SJCRH30 (cell line): Measurements from ENCODE around the gene GLIS1. TPM values are rescaled to one million over a fixed set of nuclear protein-coding genes. Genes with fewer than 3 reads are reported as not detected.

Source experiments
- DNase-seq, 2 experiments: peaks; one replicate each; pipeline ENCODE4 v3.0.0-alpha.2; 2015 to 2020
- H3K27ac ChIP-seq: fragments of 250-450 bp; sonication (Bioruptor Pico); 2 replicates; pipeline ENCODE4 v1.5.1; 2020; ENCODE audit warnings: mild to moderate bottlenecking, moderate library complexity
- H3K27me3 ChIP-seq: fragments of 250-450 bp; sonication (Bioruptor Pico); 2 replicates; pipeline ENCODE4 v1.5.1; 2020; ENCODE audit warnings: mild to moderate bottlenecking, moderate library complexity
- H3K36me3 ChIP-seq: fragments of 250-450 bp; sonication (Bioruptor Pico); 2 replicates; pipeline ENCODE4 v1.5.1; 2020; ENCODE audit warnings: mild to moderate bottlenecking, moderate library complexity
- H3K4me1 ChIP-seq: fragments of 250-450 bp; sonication (Bioruptor Pico); 2 replicates; pipeline ENCODE4 v1.5.1; 2020; ENCODE audit warnings: mild to moderate bottlenecking, moderate library complexity
- H3K4me3 ChIP-seq: fragments of 250-450 bp; sonication (Bioruptor Pico); 2 replicates; pipeline ENCODE4 v1.5.1; 2020; ENCODE audit warnings: mild to moderate bottlenecking, moderate library complexity
- H3K9me3 ChIP-seq: fragments of 250-450 bp; sonication (Bioruptor Pico); replicated peaks from 2 replicates; pipeline ENCODE4 v1.5.1; 2020; ENCODE audit warnings: mild to moderate bottlenecking, moderate library complexity
- total RNA-seq: library from RNA; depleted of rRNA; stranded (reverse); fragments of >200 nt; shearing (Covaris generic); gene quantifications from 2 replicates; pipeline ENCODE4 v1.2.3, GENCODE V29; 2014

GLIS1 gene
- total RNA-seq, 1 experiment from 2014 or later, result not detected

- no peak for DNase-seq
- Histone ChIP-seq H3K4me1 (no peaks in the 10 kb centered on the region), H3K36me3 (no peaks in the 10 kb centered on the region), H3K4me3 (no peak overlapping the region), H3K9me3 (no peaks in the 10 kb centered on the region), H3K27ac (no peak overlapping the region), H3K27me3 (no peaks in the 10 kb centered on the region; the same call in 1 of the 2 replicates)
Measured at GRCh38 chr1:53601031-53601745, 137.8 kb downstream of the GLIS1 start.

- H3K4me3 ChIP-seq, result no peak overlapping the region
- H3K36me3 ChIP-seq, result no peaks in the 10 kb centered on the region
- no peaks in the 10 kb centered on the region for H3K4me1 ChIP-seq
- no peaks in the 10 kb centered on the region for H3K9me3 ChIP-seq
- DNase-seq, result no peak
- no peak overlapping the region for H3K27ac ChIP-seq
- no peaks in the 10 kb centered on the region; the same call in 1 of the 2 replicates for H3K27me3 ChIP-seq
Measured at GRCh38 chr1:53600561-53600960, 138.4 kb downstream of the GLIS1 start.

- H3K27me3 ChIP-seq, result no peaks in the 10 kb centered on the region; the same call in 1 of the 2 replicates
- H3K4me3 ChIP-seq, result no peak overlapping the region
- no peak overlapping the region for H3K27ac ChIP-seq
- H3K4me1 ChIP-seq, result no peaks in the 10 kb centered on the region
- DNase-seq, result no peak
- no peaks in the 10 kb centered on the region for H3K36me3 ChIP-seq
- no peaks in the 10 kb centered on the region for H3K9me3 ChIP-seq
Measured at GRCh38 chr1:53600001-53600400, 139.0 kb downstream of the GLIS1 start.

- no peak for DNase-seq
- Histone ChIP-seq H3K27me3 (no peaks in the 10 kb centered on the region; the same call in 1 of the 2 replicates), H3K27ac (no peak overlapping the region), H3K4me1 (no peaks in the 10 kb centered on the region), H3K36me3 (no peaks in the 10 kb centered on the region), H3K4me3 (no peak overlapping the region), H3K9me3 (no peaks in the 10 kb centered on the region)
Measured at GRCh38 chr1:53599481-53599880, 139.5 kb downstream of the GLIS1 start.

- no peak overlapping the region for H3K4me3 ChIP-seq
Measured at GRCh38 chr1:53598966-53599365, 140.0 kb downstream of the GLIS1 start.

GRCh38 chr1:53595906-53596305 is 143.1 kb downstream of the GLIS1 start:
- Histone ChIP-seq H3K27me3 (no peaks in the 10 kb centered on the region; the same call in none of the 2 replicates), H3K4me3 (no peak overlapping the region), H3K27ac (no peak overlapping the region), H3K36me3 (no peaks in the 10 kb centered on the region), H3K4me1 (no peaks in the 10 kb centered on the region), H3K9me3 (no peaks in the 10 kb centered on the region)
- no peak for DNase-seq

More at GRCh38 chr1:53598966-53599365, 140.0 kb downstream of the GLIS1 start:
- no peaks in the 10 kb centered on the region for H3K9me3 ChIP-seq
- no peak overlapping the region for H3K27ac ChIP-seq
- H3K27me3 ChIP-seq, result no peaks in the 10 kb centered on the region; the same call in none of the 2 replicates
- no peak for DNase-seq
- no peaks in the 10 kb centered on the region for H3K4me1 ChIP-seq
- H3K36me3 ChIP-seq, result no peaks in the 10 kb centered on the region

- Histone ChIP-seq H3K27ac (no peak overlapping the region), H3K27me3 (peaks cover 6% of the 10 kb centered on the region), H3K4me3 (no peak overlapping the region), H3K36me3 (no peaks in the 10 kb centered on the region), H3K9me3 (no peaks in the 10 kb centered on the region), H3K4me1 (no peaks in the 10 kb centered on the region)
- no peak for DNase-seq
Measured at GRCh38 chr1:53594391-53595180, 144.4 kb downstream of the GLIS1 start.

GRCh38 chr1:53593758-53594380 is 145.1 kb downstream of the GLIS1 start:
- Histone ChIP-seq H3K27me3 (peaks cover 10% of the 10 kb centered on the region), H3K4me1 (no peaks in the 10 kb centered on the region), H3K27ac (no peak overlapping the region), H3K36me3 (no peaks in the 10 kb centered on the region), H3K4me3 (no peak overlapping the region), H3K9me3 (no peaks in the 10 kb centered on the region)
- DNase-seq, result no peak

GRCh38 chr1:53592985-53593757 is 145.8 kb downstream of the GLIS1 start:
- Histone ChIP-seq H3K27ac (no peak overlapping the region), H3K4me3 (no peak overlapping the region), H3K27me3 (peaks cover 11% of the 10 kb centered on the region), H3K36me3 (no peaks in the 10 kb centered on the region), H3K4me1 (no peaks in the 10 kb centered on the region), H3K9me3 (no peaks in the 10 kb centered on the region)
- no peak for DNase-seq

- DNase-seq, result no peak
- H3K4me1 ChIP-seq, result no peaks in the 10 kb centered on the region
- H3K4me3 ChIP-seq, result no peak overlapping the region
Measured at GRCh38 chr1:53592521-53592982, 146.4 kb downstream of the GLIS1 start.

GRCh38 chr1:53591924-53592323 is 147.0 kb downstream of the GLIS1 start:
- peaks cover 18% of the 10 kb centered on the region for H3K27me3 ChIP-seq
- no peaks in the 10 kb centered on the region for H3K9me3 ChIP-seq
- no peak for DNase-seq
- no peaks in the 10 kb centered on the region for H3K36me3 ChIP-seq
- no peak overlapping the region for H3K27ac ChIP-seq
- no peak overlapping the region for H3K4me3 ChIP-seq
- no peaks in the 10 kb centered on the region for H3K4me1 ChIP-seq

More at GRCh38 chr1:53592521-53592982, 146.4 kb downstream of the GLIS1 start:
- peaks cover 17% of the 10 kb centered on the region for H3K27me3 ChIP-seq
- no peak overlapping the region for H3K27ac ChIP-seq
- H3K36me3 ChIP-seq, result no peaks in the 10 kb centered on the region
- no peaks in the 10 kb centered on the region for H3K9me3 ChIP-seq

- Histone ChIP-seq H3K27me3 (peaks cover 22% of the 10 kb centered on the region), H3K4me3 (no peak overlapping the region), H3K9me3 (no peaks in the 10 kb centered on the region), H3K36me3 (no peaks in the 10 kb centered on the region), H3K27ac (no peak overlapping the region), H3K4me1 (no peaks in the 10 kb centered on the region)
- DNase-seq, result no peak
Measured at GRCh38 chr1:53590531-53591515, 148.1 kb downstream of the GLIS1 start.

- Histone ChIP-seq H3K9me3 (no peaks in the 10 kb centered on the region), H3K27me3 (peaks cover 25% of the 10 kb centered on the region), H3K36me3 (no peaks in the 10 kb centered on the region), H3K27ac (no peak overlapping the region), H3K4me3 (no peak overlapping the region), H3K4me1 (no peaks in the 10 kb centered on the region)
- no peak for DNase-seq
Measured at GRCh38 chr1:53590104-53590503, 148.9 kb downstream of the GLIS1 start.
